GM12878 (cell line): ENCODE data around the gene IFT88. TPM values are rescaled to one million over a fixed set of nuclear protein-coding genes. Genes with fewer than 3 reads are reported as not detected.

ENCODE experiments used
- ATAC-seq: fragments of 200-7000 bp; cut with Tn5 transposase; 3 replicates; pipeline ENCODE4 v1.9.1; 2020; ENCODE audit warnings: mild to moderate bottlenecking, moderate library complexity
- BruUV-seq: library from RNA; stranded (reverse); fragments of 400-500 nt; replicated peaks from 2 replicates; lab custom pipeline; 2021; lab: Mats Ljungman, UMichigan
- CTCF ChIA-PET: fragments of 300-600 bp; sonication (Branson Sonifier 250); formaldehyde crosslinking; extraction: SDS; loops from one replicate; lab custom pipeline; 2021; ENCODE audit warnings: inconsistent platforms; lab: Yijun Ruan, JAX
- POLR2A ChIA-PET: fragments of 350-600 bp; formaldehyde crosslinking; extraction: SDS; loops from one replicate; lab custom pipeline; 2021; ENCODE audit warnings: inconsistent platforms; lab: Charles Lee
- RAD21 ChIA-PET: fragments of 300-600 bp; sonication (Branson Sonifier 250); formaldehyde crosslinking; loops from one replicate; lab custom pipeline; 2023; ENCODE audit warnings: antibody characterized with exemption; ENCODE audit not compliant: unreplicated experiment; lab: Charles Lee
- SMC1A ChIA-PET: fragments of 300-600 bp; sonication (Branson Sonifier 250); formaldehyde crosslinking; loops from one replicate; lab custom pipeline; 2023; ENCODE audit not compliant: unreplicated experiment, uncharacterized antibody; lab: Charles Lee
- DNase-seq: peaks from one replicate; pipeline ENCODE4 v3.0.0-alpha.2; 2011; ENCODE audit warnings: low read depth, low spot score
- FAIRE-seq: peaks from 3 replicates; lab custom pipeline; 2011; peaks lifted over from hg19 to GRCh38; lab: Jason Lieb, UNC
- H2AFZ ChIP-seq: 2 replicates; pipeline ENCODE4 v1.6.0; 2011; ENCODE audit warnings: low read depth, low read length, control low read depth; ENCODE audit not compliant: control insufficient read depth
- H3K27ac ChIP-seq: 2 replicates; pipeline ENCODE4 v1.5.1; 2011; ENCODE audit warnings: control low read depth; ENCODE audit not compliant: control insufficient read depth, insufficient read depth
- H3K27me3 ChIP-seq, 2 experiments: replicated peaks in 1 of 2; 2 replicates each; pipeline versions ENCODE4 v1.6.0 to v1.6.1; 2011; ENCODE audit warnings: low read length in 1 of 2; ENCODE audit not compliant: control insufficient read depth in 2 of 2, insufficient read depth in 2 of 2
- H3K36me3 ChIP-seq, 2 experiments: 2 replicates each; pipeline ENCODE4 v1.5.1; 2011; ENCODE audit warnings: low read length in 1 of 2; ENCODE audit not compliant: control insufficient read depth in 2 of 2, insufficient read depth in 2 of 2
- H3K4me1 ChIP-seq: 2 replicates; pipeline ENCODE4 v1.6.1; 2011; ENCODE audit warnings: mild to moderate bottlenecking, low read length, moderate library complexity, mixed read lengths; ENCODE audit not compliant: control insufficient read depth, insufficient read depth
- H3K4me2 ChIP-seq: 2 replicates; pipeline ENCODE4 v1.6.0; 2011; ENCODE audit warnings: control low read depth; ENCODE audit not compliant: control insufficient read depth, insufficient read depth
- H3K4me3 ChIP-seq: fragments of 200-600 bp; sonication (generic); 2 replicates; pipeline ENCODE4 v1.5.1; 2016
- H3K79me2 ChIP-seq: 2 replicates; pipeline ENCODE4 v1.6.0; 2011; ENCODE audit warnings: low read length; ENCODE audit not compliant: control insufficient read depth, insufficient read depth
- H3K9ac ChIP-seq: 2 replicates; pipeline ENCODE4 v1.8.0; 2011; ENCODE audit warnings: low read length, control low read depth, mixed read lengths; ENCODE audit not compliant: control insufficient read depth, insufficient read depth
- H3K9me3 ChIP-seq: replicated peaks from 3 replicates; pipeline ENCODE4 v1.5.1; 2011; ENCODE audit warnings: mild to moderate bottlenecking, low read length; ENCODE audit not compliant: control insufficient read depth, insufficient read depth
- H4K20me1 ChIP-seq: 2 replicates; pipeline ENCODE4 v1.6.0; 2011; ENCODE audit not compliant: control insufficient read depth, insufficient read depth
- BACH1 ChIP-seq: fragments of 450-650 bp; IDR thresholded peaks from 2 replicates; pipeline ENCODE4 v1.6.1; 2017; ENCODE audit warnings: mild to moderate bottlenecking, borderline replicate concordance
- BHLHE40 ChIP-seq, 2 experiments: fragments of 450-650 bp in 1 of 2; IDR thresholded peaks; 2 replicates each; pipeline ENCODE4 v1.6.1; 2011 to 2017; ENCODE audit warnings: low read depth in 2 of 2, borderline replicate concordance in 1 of 2, improper control_type of control experiment in 1 of 2, low read length in 1 of 2, mild to moderate bottlenecking in 1 of 2
- CEBPB ChIP-seq, 2 experiments: fragments of 150-350 bp in 1 of 2; IDR thresholded peaks; 2 replicates each; pipeline ENCODE4 v1.6.1; 2012 to 2014; ENCODE audit warnings: low read depth in 2 of 2, low read length in 2 of 2, borderline replicate concordance in 1 of 2, inconsistent platforms in 1 of 2
- FOS ChIP-seq: IDR thresholded peaks from 3 replicates; pipeline ENCODE4 v1.6.1; 2011; ENCODE audit warnings: borderline replicate concordance; ENCODE audit not compliant: insufficient read length; ENCODE audit errors: extremely low read depth
- FOXK2 ChIP-seq: fragments of 450-650 bp; IDR thresholded peaks from 2 replicates; pipeline ENCODE4 v1.6.1; 2017; ENCODE audit warnings: mild to moderate bottlenecking, moderate library complexity
- FOXM1 ChIP-seq: IDR thresholded peaks from 2 replicates; pipeline ENCODE4 v1.6.1; 2012; ENCODE audit warnings: low read depth, mild to moderate bottlenecking, inconsistent platforms, low read length, moderate library complexity
- HCFC1 ChIP-seq: fragments of 150-350 bp; IDR thresholded peaks from 2 replicates; pipeline ENCODE4 v1.6.1; 2014; ENCODE audit warnings: low read length
- MAX ChIP-seq: IDR thresholded peaks from 2 replicates; pipeline ENCODE4 v1.6.1; 2012; ENCODE audit warnings: low read depth, low read length, improper control_type of control experiment
- MXI1 ChIP-seq: fragments of 150-350 bp; IDR thresholded peaks from 2 replicates; pipeline ENCODE4 v1.6.1; 2011; ENCODE audit warnings: low read depth, mild to moderate bottlenecking, inconsistent platforms, low read length, improper control_type of control experiment
- NBN ChIP-seq: fragments of 450-650 bp; IDR thresholded peaks from 2 replicates; pipeline ENCODE4 v1.6.1; 2016
- RELA ChIP-seq: fragments of 450-650 bp; IDR thresholded peaks from 2 replicates; pipeline ENCODE4 v1.8.0; 2014; ENCODE audit warnings: borderline replicate concordance; ENCODE audit not compliant: partially characterized antibody
- SMC3 ChIP-seq: IDR thresholded peaks from 2 replicates; pipeline ENCODE4 v1.6.1; 2011; ENCODE audit warnings: low read length, improper control_type of control experiment, borderline replicate concordance
- STAT1 ChIP-seq: fragments of 450-650 bp; conservative IDR thresholded peaks from 2 replicates; pipeline ENCODE4 v1.6.1; 2014; ENCODE audit warnings: antibody characterized with exemption, mild to moderate bottlenecking
- TCF12 ChIP-seq: IDR thresholded peaks from 2 replicates; pipeline ENCODE4 v1.6.1; 2011; ENCODE audit warnings: low read depth, mild to moderate bottlenecking, low read length
- USF2 ChIP-seq: IDR thresholded peaks from 2 replicates; pipeline ENCODE4 v1.6.1; 2011; ENCODE audit warnings: low read depth, low read length, improper control_type of control experiment, borderline replicate concordance
- YY1 ChIP-seq: IDR thresholded peaks from 2 replicates; pipeline ENCODE4 v1.6.1; 2011; ENCODE audit warnings: low read depth, mild to moderate bottlenecking, low read length
- ZNF622 ChIP-seq: fragments of 450-650 bp; IDR thresholded peaks from 2 replicates; pipeline ENCODE4 v1.6.1; 2017; ENCODE audit warnings: mild to moderate bottlenecking, inconsistent platforms
- WGBS: methylation state at CpG from one replicate; pipeline ENCODE4 v1.1.6; 2016; ENCODE audit warnings: low lambda C conversion rate; ENCODE audit not compliant: insufficient replicate concordance, insufficient coverage; ENCODE audit errors: missing lambda C conversion rate; 5-methylcytosine and 5-hydroxymethylcytosine counted together
- in situ Hi-C: fragments of 300-500 bp; cut with MboI; formaldehyde crosslinking; loops from 9 replicates; pipeline ENCODE4 v1.14.3; 2018; ENCODE audit warnings: mixed read lengths
- intact Hi-C: fragments of 100-400 bp; cut with micrococcal nuclease; formaldehyde crosslinking; loops from one replicate; pipeline ENCODE4 v1.14.2; 2022; ENCODE audit not compliant: unreplicated experiment
- polyA plus RNA-seq, 11 experiments: library from polyadenylated mRNA; depleted of rRNA in 4 of 11; unstranded in 6 of 11; stranded (reverse) in 5 of 11; fragments of >200 nt; fragmentation: Nextera tagmentation in 4 of 11; fragmentation: Illumina TruSeq in 1 of 11; extraction: Ambion mirVana in 4 of 11; extraction: Trizol in 1 of 11; gene quantifications; 1 replicate in 1 of 11; 2 replicates in 10 of 11; pipeline versions ENCODE4 v1.2.1 to v1.2.3, GENCODE V29; 2011 to 2016; ENCODE audit warnings: inconsistent platforms in 2 of 11, missing spikeins in 2 of 11, low read depth in 1 of 11
- total RNA-seq, 4 experiments: library from RNA; depleted of rRNA in 3 of 4; stranded (reverse); fragments of >200 nt in 3 of 4; fragmentation: Illumina TruSeq in 1 of 4; extraction: Trizol in 1 of 4; gene quantifications; 2 replicates each; pipeline versions ENCODE4 v1.2.1 to v1.2.3, GENCODE V29; 2013 to 2021
- TF ChIP-seq, protein P1 (sequence below): IDR thresholded peaks from 2 replicates; pipeline ENCODE4 v1.6.1; 2012; ENCODE audit warnings: improper control_type of control experiment, low read depth, low read length; ENCODE audit not compliant: insufficient replicate concordance
- TF ChIP-seq, protein P2 (sequence below): fragments of 450-650 bp; IDR thresholded peaks from 2 replicates; pipeline ENCODE4 v1.6.1; 2017; ENCODE audit warnings: borderline replicate concordance

Gene IFT88
- total and polyA plus RNA-seq, 10 of the 15 experiments (the other 5 are each of a cell fraction or from before 2014, with no cell fraction given): 2.9 to 5.6 (median 4.1) TPM

GRCh38 chr13:20570517-20570916 is 3.6 kb downstream of the IFT88 start:
- H3K4me3 ChIP-seq: no peak overlapping the region
- CTCF ChIA-PET: no interaction called here
- no peak for FAIRE-seq

More at GRCh38 chr13:20570517-20570916, 3.6 kb downstream of the IFT88 start:
- in situ Hi-C loops: no loop called here
- H3K36me3 ChIP-seq: no peaks in the 10 kb centered on the region; a peak in 1 of 4 replicates
- no peak overlapping the region for H3K9ac ChIP-seq
- ATAC-seq (no peak), DNase-seq (no peak)
- SMC1A ChIA-PET: no interaction called here
- no peak overlapping the region for H2AFZ ChIP-seq
- H3K4me1 ChIP-seq: no peaks in the 10 kb centered on the region
- intact Hi-C loops: no loop called here
- H3K9me3 ChIP-seq: no peaks in the 10 kb centered on the region; the same call in 2 of the 3 replicates
- H4K20me1 ChIP-seq: no peaks in the 10 kb centered on the region
- RAD21 ChIA-PET: no interaction called here
- 100% methylated on average over 1 of the region's 1 CpG for WGBS
- H3K27ac ChIP-seq: no peak overlapping the region
- H3K27me3 ChIP-seq: no peaks in the 10 kb centered on the region
- no TSS peak for BruUV-seq
- POLR2A ChIA-PET: interaction anchor here (0.6 kb wide), 1 partner anchor 8 kb away, joined by 4 read pairs; no protein-coding TSS in a partner anchor
- H3K4me2 ChIP-seq: no peak overlapping the region
- no peaks in the 10 kb centered on the region for H3K79me2 ChIP-seq
- no peak for TF ChIP-seq USF2
- TF ChIP-seq YY1: no peak
- no peak for TF ChIP-seq HCFC1
- TF ChIP-seq FOXK2: no peak
- TF ChIP-seq BHLHE40 (IDR thresholded peaks at IDR 0.05; ENCODE audit: borderline replicate concordance in 1 of 2, low read depth in 2 of 2, low read length in 1 of 2): no peak
- no peak for TF ChIP-seq FOS
- no peak for TF ChIP-seq NBN
- TF ChIP-seq BACH1: no peak
- no peak for TF ChIP-seq SMC3
- TF ChIP-seq, protein P1, sequence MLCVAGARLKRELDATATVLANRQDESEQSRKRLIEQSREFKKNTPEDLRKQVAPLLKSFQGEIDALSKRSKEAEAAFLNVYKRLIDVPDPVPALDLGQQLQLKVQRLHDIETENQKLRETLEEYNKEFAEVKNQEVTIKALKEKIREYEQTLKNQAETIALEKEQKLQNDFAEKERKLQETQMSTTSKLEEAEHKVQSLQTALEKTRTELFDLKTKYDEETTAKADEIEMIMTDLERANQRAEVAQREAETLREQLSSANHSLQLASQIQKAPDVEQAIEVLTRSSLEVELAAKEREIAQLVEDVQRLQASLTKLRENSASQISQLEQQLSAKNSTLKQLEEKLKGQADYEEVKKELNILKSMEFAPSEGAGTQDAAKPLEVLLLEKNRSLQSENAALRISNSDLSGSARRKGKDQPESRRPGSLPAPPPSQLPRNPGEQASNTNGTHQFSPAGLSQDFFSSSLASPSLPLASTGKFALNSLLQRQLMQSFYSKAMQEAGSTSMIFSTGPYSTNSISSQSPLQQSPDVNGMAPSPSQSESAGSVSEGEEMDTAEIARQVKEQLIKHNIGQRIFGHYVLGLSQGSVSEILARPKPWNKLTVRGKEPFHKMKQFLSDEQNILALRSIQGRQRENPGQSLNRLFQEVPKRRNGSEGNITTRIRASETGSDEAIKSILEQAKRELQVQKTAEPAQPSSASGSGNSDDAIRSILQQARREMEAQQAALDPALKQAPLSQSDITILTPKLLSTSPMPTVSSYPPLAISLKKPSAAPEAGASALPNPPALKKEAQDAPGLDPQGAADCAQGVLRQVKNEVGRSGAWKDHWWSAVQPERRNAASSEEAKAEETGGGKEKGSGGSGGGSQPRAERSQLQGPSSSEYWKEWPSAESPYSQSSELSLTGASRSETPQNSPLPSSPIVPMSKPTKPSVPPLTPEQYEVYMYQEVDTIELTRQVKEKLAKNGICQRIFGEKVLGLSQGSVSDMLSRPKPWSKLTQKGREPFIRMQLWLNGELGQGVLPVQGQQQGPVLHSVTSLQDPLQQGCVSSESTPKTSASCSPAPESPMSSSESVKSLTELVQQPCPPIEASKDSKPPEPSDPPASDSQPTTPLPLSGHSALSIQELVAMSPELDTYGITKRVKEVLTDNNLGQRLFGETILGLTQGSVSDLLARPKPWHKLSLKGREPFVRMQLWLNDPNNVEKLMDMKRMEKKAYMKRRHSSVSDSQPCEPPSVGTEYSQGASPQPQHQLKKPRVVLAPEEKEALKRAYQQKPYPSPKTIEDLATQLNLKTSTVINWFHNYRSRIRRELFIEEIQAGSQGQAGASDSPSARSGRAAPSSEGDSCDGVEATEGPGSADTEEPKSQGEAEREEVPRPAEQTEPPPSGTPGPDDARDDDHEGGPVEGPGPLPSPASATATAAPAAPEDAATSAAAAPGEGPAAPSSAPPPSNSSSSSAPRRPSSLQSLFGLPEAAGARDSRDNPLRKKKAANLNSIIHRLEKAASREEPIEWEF: no peak
- no peak for TF ChIP-seq STAT1
- TF ChIP-seq TCF12: no peak
- TF ChIP-seq CEBPB (IDR thresholded peaks at IDR 0.05; ENCODE audit: borderline replicate concordance in 1 of 2, low read depth in 2 of 2, low read length in 2 of 2): no peak
- no peak for TF ChIP-seq FOXM1
- no peak for TF ChIP-seq MXI1
- TF ChIP-seq RELA: no peak
- TF ChIP-seq, protein P2, sequence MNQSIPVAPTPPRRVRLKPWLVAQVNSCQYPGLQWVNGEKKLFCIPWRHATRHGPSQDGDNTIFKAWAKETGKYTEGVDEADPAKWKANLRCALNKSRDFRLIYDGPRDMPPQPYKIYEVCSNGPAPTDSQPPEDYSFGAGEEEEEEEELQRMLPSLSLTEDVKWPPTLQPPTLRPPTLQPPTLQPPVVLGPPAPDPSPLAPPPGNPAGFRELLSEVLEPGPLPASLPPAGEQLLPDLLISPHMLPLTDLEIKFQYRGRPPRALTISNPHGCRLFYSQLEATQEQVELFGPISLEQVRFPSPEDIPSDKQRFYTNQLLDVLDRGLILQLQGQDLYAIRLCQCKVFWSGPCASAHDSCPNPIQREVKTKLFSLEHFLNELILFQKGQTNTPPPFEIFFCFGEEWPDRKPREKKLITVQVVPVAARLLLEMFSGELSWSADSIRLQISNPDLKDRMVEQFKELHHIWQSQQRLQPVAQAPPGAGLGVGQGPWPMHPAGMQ: no peak
- no peak for TF ChIP-seq ZNF622
- TF ChIP-seq MAX: no peak
- TF ChIP-seq, all 136 proteins: peak for 0
